Stimulated activated CD4-positive, alpha-beta T cell treated with anti-CD3 and anti-CD28 coated beads, Interleukin-1b, Interleukin-23, amount 100 ng/mL, for 1 hour (primary cell): ENCODE results near the gene KCNH3.

Experiments used
- DNase-seq, 2 donors: peaks; one replicate each; pipeline ENCODE4 v3.0.0-alpha.2; 2020; ENCODE audit warnings: low read depth in 2 of 2

KCNH3 gene

DNA sequence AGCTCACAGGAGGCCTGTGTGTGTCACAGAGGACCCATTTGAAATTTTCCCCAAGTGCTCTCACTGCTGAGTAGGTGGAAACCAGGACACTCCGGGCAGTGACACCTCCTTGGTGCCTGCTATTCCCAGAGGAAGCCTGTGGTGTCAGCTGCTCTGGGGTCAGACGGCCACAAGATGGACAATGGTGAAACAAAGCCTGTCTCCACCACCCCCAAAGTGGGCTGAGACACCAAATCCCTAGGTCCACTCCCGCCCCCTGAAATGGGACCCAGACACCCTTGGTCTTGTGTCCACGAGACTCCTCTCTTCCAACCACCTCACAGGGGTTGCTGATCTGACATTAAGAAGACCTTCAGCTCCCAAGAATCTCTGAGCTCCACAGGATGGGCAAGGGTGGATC lies 7.0 kb downstream of the KCNH3 start:
- DNase-seq: no peak

DNA sequence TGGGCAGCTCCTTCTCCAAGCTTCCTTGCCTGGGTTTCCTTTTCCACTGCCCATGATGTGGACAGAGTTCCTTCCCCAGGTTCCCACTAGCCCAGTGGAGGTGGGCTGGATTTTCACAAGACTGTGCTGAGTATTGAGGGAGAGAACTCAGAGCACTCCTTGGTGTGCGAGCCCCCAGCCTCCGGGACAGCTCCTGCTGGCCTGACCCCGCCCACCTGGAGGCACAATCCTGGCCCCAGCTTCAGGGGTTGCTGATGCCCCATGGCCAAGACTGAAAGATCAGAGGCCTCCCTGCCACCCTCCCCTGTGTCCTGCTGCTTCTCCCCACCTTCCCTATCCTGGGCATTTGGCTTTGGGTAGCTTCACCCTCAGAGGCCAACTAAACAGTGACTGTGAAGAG lies 7.7 kb downstream of the KCNH3 start:
- no peak for DNase-seq

DNA sequence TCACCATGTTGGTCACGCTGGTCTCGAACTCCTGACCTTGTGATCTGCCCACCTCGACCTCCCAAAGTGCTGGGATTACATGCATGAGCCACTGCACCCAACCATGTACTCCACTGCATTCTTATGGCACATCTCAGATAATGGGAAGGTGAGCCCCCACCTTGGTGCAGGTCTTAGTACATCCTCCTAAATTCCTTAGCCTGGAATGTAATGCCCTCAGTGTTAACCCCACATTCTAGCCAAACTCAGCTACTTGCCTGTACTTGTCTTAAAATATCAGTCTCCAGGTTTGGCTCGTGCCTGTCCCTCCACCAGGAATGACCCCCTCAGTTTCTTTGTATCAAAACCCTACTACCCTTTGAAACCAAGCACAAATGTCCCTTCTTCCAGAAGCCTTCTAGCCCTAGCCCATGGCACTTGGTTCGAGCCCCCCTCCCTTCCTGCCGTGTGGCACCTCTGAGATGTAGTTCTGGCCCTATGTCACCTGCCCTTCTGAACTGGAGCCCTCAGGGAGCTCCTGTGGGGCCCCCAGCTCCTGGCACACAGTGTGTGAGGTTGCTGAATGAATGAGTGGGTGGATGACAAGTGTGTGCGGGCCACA lies 8.4 kb downstream of the KCNH3 start:
- DNase-seq: no peak

DNA sequence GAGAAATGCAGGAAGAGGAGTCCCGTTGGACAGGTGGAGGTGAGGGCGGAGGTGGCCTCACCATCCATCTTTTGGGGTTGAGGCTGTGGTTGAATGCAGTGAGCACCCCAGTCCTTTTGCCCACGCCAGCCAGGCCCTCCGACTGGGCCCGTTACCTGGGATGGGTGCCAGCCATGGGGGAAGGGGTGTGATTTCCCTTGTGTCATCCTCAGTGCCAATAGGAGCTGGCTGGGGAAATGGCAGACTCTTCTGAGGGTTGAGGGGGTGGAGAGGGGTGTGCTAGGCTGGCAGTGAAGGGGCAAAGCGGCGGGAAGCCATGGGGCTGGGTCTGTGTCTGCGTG lies 9.6 kb downstream of the KCNH3 start:
- DNase-seq: no peak

DNA sequence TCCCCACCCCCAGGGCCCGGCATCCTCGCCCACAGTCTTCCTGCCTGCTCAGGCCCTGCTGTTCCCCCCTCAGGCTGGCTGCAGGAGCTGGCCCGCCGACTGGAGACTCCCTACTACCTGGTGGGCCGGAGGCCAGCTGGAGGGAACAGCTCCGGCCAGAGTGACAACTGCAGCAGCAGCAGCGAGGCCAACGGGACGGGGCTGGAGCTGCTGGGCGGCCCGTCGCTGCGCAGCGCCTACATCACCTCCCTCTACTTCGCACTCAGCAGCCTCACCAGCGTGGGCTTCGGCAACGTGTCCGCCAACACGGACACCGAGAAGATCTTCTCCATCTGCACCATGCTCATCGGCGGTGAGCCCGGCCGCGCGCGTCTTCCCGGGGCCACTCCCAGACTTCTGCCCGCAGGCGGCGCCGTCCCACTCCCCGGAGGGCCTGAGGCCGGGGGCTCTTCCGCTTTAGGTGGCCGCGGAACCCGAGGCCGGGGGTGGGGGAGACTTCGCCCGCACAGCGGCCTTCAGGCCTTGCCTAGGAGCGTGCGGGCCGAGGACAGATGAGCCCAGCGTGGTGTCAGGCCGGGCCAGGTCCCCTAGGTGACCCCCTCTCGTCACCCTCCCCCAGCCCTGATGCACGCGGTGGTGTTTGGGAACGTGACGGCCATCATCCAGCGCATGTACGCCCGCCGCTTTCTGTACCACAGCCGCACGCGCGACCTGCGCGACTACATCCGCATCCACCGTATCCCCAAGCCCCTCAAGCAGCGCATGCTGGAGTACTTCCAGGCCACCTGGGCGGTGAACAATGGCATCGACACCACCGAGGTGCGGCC lies 10.2 kb downstream of the KCNH3 start:
- DNase-seq: no peak

DNA sequence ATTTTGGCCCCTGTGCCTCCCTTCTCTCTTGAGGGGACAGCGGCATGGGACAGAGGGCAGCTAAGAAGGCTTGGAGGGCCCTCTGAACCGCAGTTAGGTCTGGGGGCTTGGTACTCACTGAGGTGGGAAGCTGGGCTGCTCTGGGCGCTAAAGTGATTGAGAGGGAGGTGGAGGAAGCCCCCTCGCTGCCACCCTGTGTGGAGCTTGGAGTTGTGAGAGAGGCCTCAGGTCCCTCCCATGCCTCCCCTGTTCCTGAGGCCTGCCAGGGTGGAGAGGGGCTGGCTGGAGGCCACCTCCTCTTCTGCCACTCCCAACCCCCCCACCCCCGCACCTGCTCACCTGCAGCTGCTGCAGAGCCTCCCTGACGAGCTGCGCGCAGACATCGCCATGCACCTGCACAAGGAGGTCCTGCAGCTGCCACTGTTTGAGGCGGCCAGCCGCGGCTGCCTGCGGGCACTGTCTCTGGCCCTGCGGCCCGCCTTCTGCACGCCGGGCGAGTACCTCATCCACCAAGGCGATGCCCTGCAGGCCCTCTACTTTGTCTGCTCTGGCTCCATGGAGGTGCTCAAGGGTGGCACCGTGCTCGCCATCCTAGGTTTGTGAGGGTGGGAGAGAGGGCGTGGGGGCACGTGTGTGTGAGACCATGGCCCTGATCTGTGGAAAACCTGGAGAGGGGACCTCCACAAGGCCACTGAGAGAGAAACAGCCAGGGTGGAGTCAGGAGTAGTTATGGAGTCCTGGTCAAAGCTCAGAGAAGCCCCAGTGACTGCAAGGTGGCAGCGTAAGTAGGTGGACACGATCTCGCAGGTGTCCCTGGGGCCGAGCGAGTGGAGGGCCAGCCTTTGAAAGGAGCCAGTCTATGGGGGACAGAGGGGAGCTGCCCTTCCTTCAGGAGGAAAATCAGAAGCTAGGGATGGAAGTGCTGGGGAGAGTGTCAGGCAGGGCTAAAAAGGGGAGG lies 11.2 kb downstream of the KCNH3 start:
- no peak for DNase-seq

DNA sequence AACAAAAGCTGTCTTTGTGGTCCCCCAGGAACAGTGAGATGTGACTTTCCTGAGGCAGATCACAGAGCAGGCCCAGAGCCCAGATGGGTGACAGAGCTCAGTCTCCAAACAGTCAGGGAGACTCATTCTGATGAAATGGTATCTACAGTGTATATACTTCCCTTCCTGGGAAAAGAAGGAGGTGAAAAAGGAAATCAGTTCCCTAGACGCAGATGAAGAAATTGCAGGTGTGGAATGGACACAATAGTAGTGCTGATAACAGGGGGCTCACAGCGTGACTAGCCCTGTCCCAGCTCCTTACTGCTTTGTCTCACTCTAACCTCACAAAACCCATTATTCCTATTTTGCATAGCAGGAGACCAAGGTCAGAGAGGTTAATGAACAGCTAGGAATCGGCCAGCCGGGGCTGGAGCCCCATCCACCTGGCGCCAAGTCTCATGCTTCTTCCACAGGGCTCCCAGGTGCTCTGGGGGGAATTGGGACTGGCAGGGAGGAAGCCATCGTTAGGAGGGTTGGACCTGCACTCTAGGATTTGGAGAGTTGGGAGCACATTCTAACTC lies 11.9 kb downstream of the KCNH3 start:
- DNase-seq: no peak

DNA sequence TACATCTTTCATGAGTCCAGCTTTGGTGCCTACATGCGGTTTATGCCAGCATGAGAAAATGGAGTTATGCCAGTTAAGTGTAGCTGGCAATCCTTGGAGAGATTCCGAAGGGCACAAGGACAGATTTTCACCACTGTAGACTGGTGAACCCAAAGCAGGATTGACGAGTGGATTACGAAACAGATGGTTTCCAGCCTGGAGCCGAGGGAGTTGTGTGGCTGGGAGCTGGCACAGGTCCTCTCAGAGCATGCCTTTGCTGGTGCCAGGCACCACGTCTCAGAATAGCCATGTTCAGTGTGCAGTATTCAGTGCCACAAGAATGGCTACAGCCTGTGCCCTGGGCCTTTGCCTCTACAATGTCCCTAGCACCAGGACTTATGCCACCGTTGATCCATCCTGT lies 13.2 kb downstream of the KCNH3 start:
- DNase-seq: no peak

DNA sequence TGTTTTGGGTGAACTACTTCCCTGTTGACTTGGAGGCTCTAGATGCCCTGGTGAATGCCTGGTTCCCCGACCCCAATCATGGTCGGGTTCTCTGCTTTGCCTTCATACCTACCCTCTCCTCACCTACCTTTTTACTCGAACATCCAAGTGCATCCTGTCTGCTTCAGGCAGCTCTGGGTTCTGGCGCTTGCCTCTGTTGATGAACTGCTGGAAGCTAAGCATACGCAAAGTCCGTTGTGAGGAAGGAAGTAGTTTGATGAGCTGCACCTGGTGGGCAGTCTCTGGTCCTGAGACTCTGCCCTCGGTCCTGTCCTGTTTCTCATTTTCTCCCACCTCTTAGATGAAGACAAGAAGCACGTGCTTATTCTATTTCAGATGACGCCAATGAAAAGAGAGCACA lies 13.6 kb downstream of the KCNH3 start:
- no peak for DNase-seq

DNA sequence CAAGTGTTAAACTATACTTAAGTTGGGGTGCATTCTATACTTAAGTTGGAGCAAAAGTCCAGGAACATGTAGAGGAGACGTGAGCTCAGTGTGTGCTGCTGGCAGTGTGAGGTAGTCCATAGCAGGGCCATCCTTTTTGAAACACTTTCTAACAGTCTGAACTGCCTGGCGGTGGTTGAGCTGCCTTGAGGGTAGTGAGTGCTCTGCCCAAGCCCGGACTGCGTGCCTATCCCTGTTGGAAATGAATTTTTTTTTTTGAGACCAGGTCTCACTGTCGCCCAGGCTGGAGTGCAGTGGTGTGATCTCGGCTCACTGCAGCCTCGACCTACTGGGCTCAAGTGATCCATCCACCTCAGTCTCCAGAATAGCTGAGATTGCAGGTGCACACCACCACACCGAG lies 14.1 kb downstream of the KCNH3 start:
- no peak for DNase-seq

DNA sequence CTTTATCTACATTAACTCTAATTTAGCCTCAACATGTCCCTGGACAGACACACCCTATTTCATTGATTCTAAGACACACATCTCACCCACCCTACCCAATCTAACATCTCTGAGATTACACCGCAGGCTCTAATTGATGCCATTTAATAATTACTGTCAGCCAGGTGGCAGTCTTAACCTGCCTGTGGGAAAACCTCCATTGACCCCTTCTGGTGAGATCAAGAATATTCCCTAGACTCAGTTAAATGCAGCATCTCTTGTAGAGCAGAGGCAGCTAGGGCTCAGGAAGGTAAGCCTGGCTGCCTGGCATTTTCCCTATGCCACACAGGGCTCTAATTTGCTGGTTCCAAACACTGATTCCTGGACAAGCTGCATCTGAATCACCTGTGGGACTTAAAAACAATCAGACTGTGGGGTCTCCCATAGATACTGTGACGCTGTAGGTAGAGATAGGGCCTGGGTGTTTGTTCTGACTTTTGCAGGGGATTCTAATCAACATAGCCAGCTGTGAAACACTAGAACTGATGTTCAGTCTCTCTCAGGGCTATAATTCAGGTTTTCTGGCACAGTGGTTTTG lies 14.8 kb downstream of the KCNH3 start:
- no peak for DNase-seq

DNA sequence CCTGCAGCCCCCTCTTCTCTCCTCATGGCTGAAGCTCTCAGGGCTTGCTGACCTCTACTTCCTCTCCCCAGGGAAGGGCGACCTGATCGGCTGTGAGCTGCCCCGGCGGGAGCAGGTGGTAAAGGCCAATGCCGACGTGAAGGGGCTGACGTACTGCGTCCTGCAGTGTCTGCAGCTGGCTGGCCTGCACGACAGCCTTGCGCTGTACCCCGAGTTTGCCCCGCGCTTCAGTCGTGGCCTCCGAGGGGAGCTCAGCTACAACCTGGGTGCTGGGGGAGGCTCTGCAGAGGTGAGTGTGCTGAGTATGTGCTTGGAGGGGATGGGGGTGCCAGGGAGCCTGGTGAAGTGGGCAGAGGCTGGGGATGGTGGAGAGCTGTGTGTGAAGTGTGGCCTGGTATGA lies 15.4 kb downstream of the KCNH3 start:
- no peak for DNase-seq

DNA sequence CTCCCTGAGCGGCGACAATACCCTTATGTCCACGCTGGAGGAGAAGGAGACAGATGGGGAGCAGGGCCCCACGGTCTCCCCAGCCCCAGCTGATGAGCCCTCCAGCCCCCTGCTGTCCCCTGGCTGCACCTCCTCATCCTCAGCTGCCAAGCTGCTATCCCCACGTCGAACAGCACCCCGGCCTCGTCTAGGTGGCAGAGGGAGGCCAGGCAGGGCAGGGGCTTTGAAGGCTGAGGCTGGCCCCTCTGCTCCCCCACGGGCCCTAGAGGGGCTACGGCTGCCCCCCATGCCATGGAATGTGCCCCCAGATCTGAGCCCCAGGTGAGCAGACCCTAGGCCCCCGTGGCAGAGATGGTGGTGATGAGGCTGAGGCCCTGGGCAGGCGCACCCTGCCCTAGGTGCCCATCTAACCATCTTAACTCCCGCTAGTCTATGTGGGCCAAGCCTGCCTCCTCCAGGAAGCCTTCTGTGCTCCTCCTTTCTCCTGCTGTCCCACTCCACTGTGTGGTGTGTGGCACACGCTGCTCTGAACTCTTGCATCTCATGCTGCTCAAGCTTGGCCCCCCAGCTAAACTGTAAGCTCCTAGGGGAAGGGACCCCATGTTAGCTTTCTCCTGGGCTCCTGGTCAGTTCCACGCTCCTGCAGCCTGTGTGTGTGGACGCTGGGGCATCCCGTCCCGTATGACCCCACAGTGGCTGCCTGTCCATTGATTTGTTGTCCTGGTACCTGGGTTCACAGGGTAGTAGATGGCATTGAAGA lies 17.0 kb downstream of the KCNH3 start:
- DNase-seq: no peak

DNA sequence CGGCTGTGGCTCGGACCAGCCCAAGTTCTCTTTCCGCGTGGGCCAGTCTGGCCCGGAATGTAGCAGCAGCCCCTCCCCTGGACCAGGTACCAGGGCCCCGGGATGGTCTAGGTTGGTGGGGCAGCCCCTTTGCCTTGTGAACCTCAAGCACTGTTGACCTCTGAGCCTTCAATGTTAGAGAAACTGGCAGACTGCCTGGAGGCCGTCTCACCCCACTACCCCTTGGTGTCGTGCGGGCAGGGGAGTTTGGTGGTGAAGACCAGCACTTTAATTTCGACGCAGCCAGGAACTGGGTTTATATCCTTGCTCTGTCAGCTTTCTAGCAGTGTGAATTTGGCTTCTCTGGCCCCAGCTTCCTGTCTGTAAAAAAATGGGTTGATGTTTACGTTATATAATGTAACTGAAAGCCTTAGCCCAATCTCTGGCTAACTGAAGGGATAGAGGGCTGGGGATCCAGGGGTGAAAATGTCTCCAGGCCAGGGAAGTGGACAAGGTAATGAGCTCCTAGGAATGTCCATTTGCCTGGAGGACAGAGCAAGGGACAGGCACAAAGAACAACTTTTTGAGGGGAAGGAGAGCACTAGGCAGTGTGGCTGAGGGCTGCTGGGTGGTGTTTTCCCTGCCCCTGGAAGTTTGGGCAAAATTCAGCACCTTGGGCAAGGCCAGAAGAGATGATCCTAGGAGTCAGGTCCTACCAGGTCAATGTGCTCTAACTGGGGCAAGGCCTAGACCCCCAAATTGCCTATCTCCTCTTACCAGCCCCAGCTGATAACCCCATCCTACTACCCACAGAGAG lies 17.8 kb downstream of the KCNH3 start:
- no peak for DNase-seq

DNA sequence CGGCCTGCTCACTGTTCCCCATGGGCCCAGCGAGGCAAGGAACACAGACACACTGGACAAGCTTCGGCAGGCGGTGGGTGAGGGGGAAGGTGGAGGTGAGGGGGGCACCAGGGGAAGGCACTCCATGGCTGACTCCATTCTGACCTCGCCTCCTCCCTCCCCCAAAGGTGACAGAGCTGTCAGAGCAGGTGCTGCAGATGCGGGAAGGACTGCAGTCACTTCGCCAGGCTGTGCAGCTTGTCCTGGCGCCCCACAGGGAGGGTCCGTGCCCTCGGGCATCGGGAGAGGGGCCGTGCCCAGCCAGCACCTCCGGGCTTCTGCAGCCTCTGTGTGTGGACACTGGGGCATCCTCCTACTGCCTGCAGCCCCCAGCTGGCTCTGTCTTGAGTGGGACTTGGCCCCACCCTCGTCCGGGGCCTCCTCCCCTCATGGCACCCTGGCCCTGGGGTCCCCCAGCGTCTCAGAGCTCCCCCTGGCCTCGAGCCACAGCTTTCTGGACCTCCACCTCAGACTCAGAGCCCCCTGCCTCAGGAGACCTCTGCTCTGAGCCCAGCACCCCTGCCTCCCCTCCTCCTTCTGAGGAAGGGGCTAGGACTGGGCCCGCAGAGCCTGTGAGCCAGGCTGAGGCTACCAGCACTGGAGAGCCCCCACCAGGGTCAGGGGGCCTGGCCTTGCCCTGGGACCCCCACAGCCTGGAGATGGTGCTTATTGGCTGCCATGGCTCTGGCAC lies 18.5 kb downstream of the KCNH3 start:
- no peak for DNase-seq

DNA sequence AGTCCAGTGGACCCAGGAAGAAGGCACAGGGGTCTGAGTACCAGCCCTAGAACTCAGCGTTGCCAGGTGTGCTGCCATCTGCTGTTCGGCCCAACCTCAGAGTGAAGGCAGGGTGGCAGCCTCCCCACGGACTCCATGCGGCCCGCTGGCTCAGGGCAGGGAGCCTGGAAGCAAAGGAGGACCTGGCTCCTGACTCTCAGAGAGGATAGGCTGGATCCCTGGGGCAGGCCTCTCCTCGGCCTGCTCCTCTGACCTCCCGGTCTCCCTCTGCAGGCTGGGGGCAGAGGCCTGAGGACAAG lies 19.0 kb downstream of the KCNH3 start:
- DNase-seq: no peak

DNA sequence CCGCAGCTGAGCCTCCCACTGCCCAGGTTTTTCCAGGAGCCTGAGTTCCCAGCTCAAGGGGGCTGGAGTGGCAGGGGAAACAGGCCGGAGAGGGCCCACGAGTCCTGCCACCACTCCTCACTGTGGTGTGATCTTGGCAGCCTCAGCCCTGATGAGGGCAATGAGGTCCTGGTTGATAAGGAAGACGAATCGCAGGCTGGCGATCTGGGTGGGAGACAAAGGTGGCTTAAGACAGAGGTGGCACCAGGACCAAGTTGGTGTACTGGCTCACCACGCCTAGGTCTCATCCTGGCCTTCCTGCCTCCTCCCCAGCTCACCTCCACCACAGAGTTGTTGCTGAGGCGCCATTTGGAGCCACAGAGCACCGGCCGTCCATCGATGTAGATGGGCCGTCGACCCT lies 19.7 kb downstream of the KCNH3 start:
- DNase-seq: no peak

DNA sequence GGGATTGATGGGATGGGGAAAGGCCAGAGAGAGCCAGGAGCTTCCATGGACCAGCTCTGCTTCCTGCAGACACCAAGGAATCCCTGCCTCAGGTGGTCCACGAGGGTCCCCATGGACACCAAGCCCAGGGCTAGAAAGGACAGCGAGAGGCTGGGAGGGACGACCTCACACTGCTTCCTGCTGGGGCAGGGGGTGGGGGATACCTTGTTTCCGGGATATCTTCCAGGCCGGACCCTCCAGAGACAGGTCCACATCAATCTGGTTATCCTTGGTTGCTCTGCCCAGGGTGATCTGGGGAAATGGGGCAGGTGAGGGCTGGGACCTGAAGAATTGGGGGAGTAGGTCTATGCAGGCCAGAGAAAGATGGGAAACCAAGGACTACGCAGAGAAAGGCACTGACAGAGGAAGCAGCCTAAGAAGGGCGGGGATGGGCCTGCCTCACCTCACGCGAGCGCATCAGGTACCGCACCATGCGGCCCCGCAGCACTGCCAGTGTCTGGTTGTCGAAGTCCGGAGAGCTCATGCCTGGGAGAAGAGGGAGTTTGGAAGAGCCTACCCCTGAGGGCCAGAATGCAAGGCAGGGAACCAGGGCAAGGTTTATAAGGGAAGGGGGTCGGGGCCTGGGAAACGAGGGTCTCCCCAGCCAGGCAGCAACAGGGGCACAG lies 20.3 kb downstream of the KCNH3 start:
- DNase-seq: no peak

DNA sequence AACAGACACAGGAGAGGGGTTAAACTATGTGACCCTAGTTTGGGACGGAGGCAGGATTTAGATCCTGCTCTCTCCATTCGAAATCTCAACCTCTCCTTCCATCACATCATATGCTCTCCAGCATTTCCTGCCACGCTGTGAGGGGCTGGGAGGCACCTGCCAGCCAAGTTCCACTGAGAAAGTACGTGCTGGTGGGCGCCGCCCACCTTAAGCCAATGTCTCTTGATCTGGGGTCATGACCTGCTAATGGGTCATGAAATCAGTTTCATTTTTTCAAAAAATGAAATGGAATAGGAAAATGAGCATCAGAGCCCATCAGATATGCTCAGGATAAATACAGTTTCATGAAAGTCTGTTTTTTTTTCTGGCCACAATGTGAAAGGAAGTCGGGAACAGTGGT lies 21.9 kb downstream of the KCNH3 start:
- DNase-seq: no peak
